GM19467 (cell line): ENCODE results near the gene SDCCAG8.

ENCODE experiments used
- ATAC-seq: cut with Tn5 transposase; IDR thresholded peaks from one replicate; pipeline ENCODE4 v1.9.1; 2021; ENCODE audit warnings: mild to moderate bottlenecking, moderate library complexity; ENCODE audit not compliant: unreplicated experiment

Gene SDCCAG8

DNA sequence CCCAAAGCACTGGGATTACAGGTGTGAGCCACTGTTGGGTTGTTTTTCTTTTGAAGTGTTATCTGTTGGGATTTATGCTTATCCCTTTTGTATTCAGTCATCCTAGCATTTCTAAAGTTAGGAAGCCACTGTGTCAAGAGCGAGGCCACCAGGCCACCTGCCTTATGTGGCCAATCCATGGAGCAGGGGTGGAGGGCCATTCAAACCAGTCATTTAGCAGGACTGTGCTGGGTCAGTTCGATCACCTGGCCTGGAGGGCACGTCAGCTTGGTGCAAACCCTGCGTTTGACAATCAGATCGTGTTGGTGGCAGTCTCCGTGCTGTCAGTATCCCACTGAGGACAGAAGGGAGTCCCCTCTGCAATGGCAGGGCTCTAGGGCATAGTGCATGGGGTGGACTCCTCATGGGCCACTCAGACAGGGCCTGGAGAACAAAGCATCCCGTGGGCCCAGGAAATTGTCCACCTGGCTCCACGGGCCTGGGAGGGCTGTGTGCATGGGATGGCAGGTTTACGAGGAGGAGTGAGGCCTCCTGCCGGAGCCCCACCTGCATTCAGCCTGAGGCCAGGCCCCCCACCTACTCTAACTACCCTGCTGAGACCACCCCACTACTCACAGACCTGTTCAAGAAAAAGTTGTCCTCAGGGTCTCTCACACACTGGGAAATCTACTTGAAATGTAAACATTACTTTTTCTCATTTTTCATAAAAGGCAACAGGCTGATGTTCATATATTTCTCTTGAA, 242.3 kb downstream of the SDCCAG8 start:
- no peak for ATAC-seq

- ATAC-seq = no peak
Observed at GRCh38 chr1:243499248-243499647, 243.4 kb downstream of the SDCCAG8 start.

- no peak for ATAC-seq
Observed at GRCh38 chr1:243499711-243500110, 243.9 kb downstream of the SDCCAG8 start.

GRCh38 chr1:243500512-243500911, 244.7 kb downstream of the SDCCAG8 start:
- ATAC-seq = no peak

GRCh38 chr1:243501002-243501401, 245.2 kb downstream of the SDCCAG8 start:
- ATAC-seq = no peak

GRCh38 chr1:243503155-243503554, 247.3 kb downstream of the SDCCAG8 start:
- no peak for ATAC-seq

- ATAC-seq = peak; percentile 56
Observed at GRCh38 chr1:243505986-243506689, 250.3 kb downstream of the SDCCAG8 start.

GRCh38 chr1:243507001-243507671, 251.3 kb downstream of the SDCCAG8 start:
- ATAC-seq = no peak

DNA sequence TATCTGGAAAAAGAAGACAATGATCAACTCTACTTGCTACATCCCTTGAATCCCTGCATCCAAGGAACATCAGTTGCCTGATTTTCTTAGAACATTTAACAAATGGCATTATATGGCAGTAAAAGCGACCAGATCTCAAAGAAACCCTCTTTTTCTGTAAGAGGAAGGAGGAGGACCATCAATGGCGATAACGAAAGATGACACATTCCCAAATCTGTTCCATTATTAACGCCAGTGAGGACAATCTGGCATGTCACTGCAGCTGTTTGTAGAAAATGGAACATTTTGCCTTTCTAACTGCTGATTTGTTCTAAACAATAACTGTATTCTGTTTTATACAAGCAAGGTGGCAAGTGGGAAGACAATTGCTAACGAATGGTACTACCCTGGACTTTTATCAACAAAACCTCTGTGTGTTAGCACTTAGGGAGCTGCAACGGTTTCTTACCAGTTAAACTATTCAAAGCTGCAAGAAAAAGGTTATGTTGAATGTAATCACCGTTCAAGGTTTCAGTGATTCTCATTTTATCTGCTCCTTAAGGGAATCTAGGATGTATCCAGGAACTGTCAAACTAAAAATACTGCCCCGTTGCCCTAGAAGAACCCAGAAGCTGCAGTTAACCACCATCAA, 251.9 kb downstream of the SDCCAG8 start:
- ATAC-seq = peak; percentile 8

DNA sequence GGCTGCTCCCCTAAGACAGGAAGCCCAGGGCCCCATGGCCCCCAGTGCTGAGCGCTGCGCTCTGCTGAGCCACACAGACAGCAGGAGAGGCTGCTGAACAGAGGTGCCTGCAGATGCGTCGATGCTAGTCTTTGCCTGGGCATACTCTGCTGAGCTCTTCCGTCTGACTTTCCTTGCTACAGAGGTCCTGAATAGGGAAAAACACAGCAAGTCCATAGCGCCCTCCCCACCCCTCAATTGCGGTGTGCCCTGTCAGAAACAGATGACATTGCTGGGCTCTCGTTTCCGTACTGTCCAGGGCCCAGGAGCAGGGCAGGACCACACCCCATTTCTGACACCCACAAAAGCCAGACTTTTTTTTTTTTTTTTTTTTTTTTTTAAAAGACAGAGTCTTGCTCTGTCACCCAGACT, 252.5 kb downstream of the SDCCAG8 start:
- peak; percentile 72 for ATAC-seq

DNA sequence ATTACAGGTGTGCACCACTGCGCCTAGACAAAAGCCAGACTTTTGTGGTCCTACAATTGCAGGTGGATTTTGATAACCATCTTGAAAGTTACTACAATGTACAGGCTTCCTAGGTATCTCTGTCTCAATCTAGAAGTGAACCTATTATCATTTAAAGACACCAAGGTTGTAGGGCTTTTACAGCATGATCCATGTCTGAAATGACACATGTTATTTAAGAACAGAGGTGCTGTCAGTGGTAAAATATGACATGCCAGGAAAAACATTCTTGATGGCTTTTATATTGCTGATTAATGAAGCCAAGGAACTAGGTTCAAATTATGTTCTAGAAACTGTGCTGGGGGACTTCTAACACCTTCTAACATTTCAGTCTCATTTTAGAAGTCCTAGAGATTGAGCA, 253.1 kb downstream of the SDCCAG8 start:
- ATAC-seq = no peak

GRCh38 chr1:243510928-243511327, 255.1 kb downstream of the SDCCAG8 start:
- no peak for ATAC-seq

DNA sequence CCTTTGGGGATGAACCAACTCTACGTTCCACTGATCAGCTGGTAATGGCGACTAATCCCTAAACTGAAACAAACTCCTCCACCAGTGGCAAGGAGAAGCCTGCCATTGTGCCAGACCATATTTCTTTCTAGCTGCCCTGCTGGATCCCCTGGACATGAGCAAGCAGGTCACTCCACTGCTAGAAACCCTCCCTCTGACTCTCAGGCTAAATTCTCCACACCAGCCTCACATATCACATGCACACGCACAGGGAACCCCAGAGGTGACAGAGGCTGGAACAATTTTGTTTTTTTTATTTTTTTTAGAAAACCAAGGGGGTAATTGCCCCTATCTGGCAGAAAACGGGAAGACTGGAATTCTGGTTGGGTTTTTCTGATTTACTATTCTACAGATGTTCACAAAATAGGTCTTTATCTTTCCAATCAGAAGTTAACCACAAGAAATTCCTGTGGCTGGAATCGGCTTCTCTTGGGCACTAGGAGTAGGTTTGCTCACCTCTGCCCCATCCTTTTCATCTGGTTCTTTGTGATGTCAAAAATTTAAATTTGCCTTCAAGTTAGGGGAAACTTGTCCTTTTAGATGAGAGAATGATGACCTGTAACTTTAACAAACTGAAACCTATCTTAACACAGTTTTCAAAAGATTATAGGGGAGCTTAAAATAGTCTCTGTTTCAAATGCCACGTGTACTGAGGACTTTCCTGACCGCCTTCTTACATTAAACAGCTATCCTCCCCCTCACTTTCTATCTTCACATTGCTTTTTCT, 258.1 kb downstream of the SDCCAG8 start:
- ATAC-seq = no peak

DNA sequence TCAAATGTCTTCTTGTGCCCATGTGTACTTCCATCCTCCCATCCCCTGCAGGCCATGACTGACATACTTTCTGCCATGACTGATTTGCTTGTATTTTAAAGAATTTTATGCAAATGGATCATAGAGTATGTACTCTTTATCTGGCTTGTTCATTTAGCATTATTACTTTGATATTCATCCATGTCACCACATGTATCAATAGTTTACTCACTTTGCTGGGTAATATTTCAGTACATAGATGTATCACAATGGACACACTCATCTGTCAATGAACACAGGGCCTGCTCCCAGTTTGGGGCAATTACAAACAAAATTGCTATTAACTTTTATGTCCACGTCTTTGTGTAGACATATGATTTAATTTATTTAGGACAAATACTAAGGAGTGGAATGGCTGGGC, 259.1 kb downstream of the SDCCAG8 start:
- ATAC-seq = no peak

GRCh38 chr1:243520831-243521230, 265.0 kb downstream of the SDCCAG8 start:
- ATAC-seq = no peak

DNA sequence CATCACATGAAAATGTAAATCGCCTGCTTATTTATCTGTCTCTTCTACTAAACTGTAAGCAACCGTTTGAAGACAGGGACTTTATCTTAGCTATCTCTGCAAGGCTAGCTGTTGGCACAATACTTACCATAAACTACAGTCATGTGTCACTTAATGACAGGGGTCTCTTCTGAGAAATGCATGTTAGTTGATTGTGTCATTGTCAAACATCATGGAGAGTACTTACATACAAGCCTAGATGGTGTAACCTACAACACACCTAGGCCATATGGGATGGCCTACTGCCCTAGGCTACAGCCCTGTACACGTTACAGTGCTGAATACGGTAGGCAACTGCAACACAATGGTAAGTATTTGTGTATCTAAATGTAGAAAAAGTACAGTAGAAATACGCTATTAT, 267.9 kb downstream of the SDCCAG8 start:
- no peak for ATAC-seq

DNA sequence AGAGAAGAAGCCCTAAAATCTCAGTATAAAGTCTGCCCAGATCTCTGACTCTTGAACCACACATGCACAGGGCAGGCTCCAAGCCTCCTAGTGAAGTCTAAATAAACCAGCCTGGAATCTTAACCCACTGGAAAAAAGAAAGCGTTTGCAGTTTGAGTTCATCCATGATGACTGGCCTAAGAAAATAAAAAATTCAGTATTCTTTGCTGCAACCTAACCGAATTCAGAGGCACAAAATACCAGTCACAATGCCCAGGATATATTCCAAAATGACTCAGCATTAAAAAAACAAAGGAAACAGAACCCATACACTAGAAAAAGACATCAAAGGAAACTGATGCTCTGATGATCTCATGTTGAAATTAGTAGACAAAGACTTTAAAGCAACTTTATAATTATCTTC, 269.2 kb downstream of the SDCCAG8 start:
- ATAC-seq = no peak

DNA sequence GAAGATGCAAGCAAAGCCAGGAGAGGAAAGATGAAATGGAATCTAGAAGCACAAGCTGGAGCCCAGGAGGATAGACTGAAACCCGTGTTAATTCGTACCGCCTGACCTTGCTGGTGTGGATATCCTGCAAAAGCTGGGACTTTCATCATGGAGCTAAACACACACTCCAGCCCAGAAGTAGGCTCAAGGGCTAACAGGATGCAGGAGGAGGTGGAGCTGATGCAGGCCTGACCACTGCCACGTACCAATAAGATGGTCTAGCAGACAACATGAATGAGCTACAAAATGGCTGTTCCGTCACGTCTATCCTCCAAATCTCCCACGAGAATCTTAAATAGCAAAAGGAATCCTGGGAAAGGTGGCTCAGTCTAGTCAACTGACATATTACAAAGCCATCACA, 270.3 kb downstream of the SDCCAG8 start:
- ATAC-seq = no peak

DNA sequence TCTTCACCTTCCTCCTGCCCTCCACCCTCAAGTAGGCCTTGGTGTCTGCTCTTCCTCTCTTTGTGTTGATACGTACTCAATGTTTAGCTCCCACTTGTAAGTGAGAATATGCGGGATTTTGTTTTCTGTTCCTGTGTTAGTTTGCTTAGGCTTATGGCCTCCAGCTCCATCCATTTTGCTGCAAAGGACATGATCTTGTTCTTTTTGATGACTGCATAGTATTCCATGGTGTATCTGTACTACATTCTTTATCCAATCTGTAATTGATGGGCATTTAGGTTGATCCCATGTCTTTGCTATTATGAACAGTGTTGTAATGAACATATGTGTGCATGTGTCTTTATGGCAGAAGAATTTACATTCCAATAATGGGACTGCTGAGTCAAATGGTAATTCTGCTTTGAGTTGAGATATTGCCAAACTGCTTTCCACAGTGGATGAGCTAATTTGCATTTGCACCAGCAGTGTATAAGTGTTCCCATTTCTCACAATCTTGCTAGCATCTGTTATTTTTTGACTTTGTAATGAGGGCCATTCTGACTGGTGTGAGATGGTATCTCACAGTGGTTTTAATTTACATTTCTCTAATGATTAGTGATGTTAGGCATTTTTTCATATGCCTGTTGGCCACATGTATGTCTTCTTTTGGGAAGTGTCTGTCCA, 272.7 kb downstream of the SDCCAG8 start:
- no peak for ATAC-seq

DNA sequence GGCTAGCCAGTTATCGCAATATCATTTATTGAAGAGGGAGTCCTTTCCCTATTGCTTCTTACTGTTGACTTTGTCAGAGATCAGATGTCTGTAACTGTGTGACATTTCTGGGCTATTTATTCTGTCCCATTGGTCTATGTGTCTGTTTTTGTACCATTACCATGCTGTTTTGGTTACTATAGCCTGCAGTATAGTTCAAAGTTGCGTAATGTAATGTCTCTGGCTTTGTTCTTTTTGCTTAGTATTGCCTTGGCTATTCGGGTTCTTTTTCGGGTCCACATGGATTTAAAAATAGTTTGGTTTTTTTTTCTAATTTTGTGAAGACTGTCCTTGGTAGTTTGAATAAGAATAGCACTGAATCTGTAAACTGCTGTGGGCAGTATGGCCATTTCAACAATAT, 273.7 kb downstream of the SDCCAG8 start:
- ATAC-seq = no peak
